ENCODE data around the gene MARCHF2. TPM values are rescaled to one million over a fixed set of nuclear protein-coding genes. Genes with fewer than 3 reads are reported as not detected.

MARCHF2 gene
- polyA plus RNA-seq, 1 donor from 2014 or later, result 67.9 TPM

DNA sequence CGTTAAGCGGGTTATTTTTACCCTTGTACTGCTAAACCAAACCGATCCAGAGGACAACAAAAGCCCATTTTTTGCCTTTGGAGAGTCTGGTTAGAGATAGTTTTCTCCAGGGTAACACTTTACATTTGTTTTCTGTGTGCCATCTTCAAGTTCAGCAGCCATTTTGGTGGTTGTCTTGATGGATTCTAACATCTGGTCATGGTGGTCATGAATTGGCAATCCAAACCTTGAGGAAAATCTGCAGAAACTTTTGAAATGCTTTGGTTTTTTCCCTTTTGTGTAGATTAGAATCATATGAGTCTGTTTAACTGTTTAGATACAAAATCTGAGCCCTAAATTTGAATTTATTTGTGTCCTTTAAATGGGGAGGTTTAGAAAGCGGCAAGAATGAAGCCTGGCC lies 48.3 kb downstream of the MARCHF2 start:
- peaks cover 7% of the 10 kb centered on the region for H3K36me3 ChIP-seq (ENCODE audit: insufficient read depth, low read length)
- H3K9me3 ChIP-seq (ENCODE audit: low read length), result no peaks in the 10 kb centered on the region
- no peaks in the 10 kb centered on the region for H3K9me2 ChIP-seq (ENCODE audit: insufficient read depth, low read length)
- no peak overlapping the region for H3K4me2 ChIP-seq (ENCODE audit: low read length)
- TF ChIP-seq, protein P1, sequence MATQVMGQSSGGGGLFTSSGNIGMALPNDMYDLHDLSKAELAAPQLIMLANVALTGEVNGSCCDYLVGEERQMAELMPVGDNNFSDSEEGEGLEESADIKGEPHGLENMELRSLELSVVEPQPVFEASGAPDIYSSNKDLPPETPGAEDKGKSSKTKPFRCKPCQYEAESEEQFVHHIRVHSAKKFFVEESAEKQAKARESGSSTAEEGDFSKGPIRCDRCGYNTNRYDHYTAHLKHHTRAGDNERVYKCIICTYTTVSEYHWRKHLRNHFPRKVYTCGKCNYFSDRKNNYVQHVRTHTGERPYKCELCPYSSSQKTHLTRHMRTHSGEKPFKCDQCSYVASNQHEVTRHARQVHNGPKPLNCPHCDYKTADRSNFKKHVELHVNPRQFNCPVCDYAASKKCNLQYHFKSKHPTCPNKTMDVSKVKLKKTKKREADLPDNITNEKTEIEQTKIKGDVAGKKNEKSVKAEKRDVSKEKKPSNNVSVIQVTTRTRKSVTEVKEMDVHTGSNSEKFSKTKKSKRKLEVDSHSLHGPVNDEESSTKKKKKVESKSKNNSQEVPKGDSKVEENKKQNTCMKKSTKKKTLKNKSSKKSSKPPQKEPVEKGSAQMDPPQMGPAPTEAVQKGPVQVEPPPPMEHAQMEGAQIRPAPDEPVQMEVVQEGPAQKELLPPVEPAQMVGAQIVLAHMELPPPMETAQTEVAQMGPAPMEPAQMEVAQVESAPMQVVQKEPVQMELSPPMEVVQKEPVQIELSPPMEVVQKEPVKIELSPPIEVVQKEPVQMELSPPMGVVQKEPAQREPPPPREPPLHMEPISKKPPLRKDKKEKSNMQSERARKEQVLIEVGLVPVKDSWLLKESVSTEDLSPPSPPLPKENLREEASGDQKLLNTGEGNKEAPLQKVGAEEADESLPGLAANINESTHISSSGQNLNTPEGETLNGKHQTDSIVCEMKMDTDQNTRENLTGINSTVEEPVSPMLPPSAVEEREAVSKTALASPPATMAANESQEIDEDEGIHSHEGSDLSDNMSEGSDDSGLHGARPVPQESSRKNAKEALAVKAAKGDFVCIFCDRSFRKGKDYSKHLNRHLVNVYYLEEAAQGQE (IDR thresholded peaks at IDR 0.05; ENCODE audit: borderline replicate concordance), result no peak
- no peaks in the 10 kb centered on the region for H3K27me3 ChIP-seq (ENCODE audit: insufficient read depth, low read depth, low read length)
- H4K20me1 ChIP-seq (ENCODE audit: insufficient read depth), result peaks cover 51% of the 10 kb centered on the region
- H3K4me3 ChIP-seq (ENCODE audit: low read length), result no peak overlapping the region
- no peaks in the 10 kb centered on the region for H3F3A ChIP-seq (ENCODE audit: insufficient read depth, low read length, poor library complexity, severe bottlenecking)
- H3K27ac ChIP-seq (ENCODE audit: low read length), result no peak overlapping the region
- no peak overlapping the region for H3K9ac ChIP-seq (ENCODE audit: low read length)
- no peak overlapping the region for H2AFZ ChIP-seq (ENCODE audit: low read depth, low read length)
- H3K79me2 ChIP-seq (replicated peaks; ENCODE audit: insufficient read depth, low read length), result peaks cover 99% of the 10 kb centered on the region

DNA sequence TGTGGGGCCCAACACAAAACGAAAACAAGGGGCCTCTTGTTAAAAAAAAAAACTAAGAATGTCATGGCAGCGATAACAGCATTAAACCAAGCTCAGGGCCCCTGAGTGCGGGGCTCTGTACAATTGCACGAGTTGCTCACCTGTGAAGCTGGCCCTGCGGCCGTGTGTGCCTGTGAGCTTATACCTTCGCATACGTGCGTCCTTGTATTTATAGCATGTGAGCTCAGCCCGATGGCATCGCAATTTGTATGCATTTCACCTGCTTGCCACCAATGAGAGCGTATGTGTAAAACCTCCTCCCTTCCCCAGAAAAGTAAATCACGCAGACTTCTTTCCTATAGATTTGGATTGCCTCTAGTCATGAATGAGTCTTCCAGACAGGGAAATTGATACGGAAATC lies 48.8 kb downstream of the MARCHF2 start:
- H4K20me1 ChIP-seq (ENCODE audit: insufficient read depth), result peaks cover 46% of the 10 kb centered on the region
- no peak for TF ChIP-seq RAD21 (conservative IDR thresholded peaks at IDR 0.05)
- no peak for TF ChIP-seq EP300 (conservative IDR thresholded peaks at IDR 0.05; ENCODE audit: poor library complexity, severe bottlenecking)
- TF ChIP-seq, protein P2, sequence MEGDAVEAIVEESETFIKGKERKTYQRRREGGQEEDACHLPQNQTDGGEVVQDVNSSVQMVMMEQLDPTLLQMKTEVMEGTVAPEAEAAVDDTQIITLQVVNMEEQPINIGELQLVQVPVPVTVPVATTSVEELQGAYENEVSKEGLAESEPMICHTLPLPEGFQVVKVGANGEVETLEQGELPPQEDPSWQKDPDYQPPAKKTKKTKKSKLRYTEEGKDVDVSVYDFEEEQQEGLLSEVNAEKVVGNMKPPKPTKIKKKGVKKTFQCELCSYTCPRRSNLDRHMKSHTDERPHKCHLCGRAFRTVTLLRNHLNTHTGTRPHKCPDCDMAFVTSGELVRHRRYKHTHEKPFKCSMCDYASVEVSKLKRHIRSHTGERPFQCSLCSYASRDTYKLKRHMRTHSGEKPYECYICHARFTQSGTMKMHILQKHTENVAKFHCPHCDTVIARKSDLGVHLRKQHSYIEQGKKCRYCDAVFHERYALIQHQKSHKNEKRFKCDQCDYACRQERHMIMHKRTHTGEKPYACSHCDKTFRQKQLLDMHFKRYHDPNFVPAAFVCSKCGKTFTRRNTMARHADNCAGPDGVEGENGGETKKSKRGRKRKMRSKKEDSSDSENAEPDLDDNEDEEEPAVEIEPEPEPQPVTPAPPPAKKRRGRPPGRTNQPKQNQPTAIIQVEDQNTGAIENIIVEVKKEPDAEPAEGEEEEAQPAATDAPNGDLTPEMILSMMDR (IDR thresholded peaks at IDR 0.05; ENCODE audit: poor library complexity, severe bottlenecking), result no peak
- no peak for TF ChIP-seq SMC3 (conservative IDR thresholded peaks at IDR 0.05; ENCODE audit: poor library complexity)
- no peak for TF ChIP-seq MXI1 (conservative IDR thresholded peaks at IDR 0.05; ENCODE audit: poor library complexity, severe bottlenecking)
- TF ChIP-seq TAF1 (IDR thresholded peaks at IDR 0.05; ENCODE audit: low read depth), result no peak
- no peaks in the 10 kb centered on the region for H3K9me2 ChIP-seq (ENCODE audit: insufficient read depth, low read length)
- H3K9me3 ChIP-seq (ENCODE audit: low read length), result no peaks in the 10 kb centered on the region
- H3K27me3 ChIP-seq (ENCODE audit: insufficient read depth, low read depth, low read length), result no peaks in the 10 kb centered on the region
- H3K9ac ChIP-seq (ENCODE audit: low read length), result no peak overlapping the region
- no peak overlapping the region for H3K4me3 ChIP-seq (ENCODE audit: low read length)
- no peak overlapping the region for H2AFZ ChIP-seq (ENCODE audit: low read depth, low read length)
- no peak overlapping the region for H3K27ac ChIP-seq (ENCODE audit: low read length)
- H3K4me2 ChIP-seq (ENCODE audit: low read length), result no peak overlapping the region
- H3K36me3 ChIP-seq (ENCODE audit: insufficient read depth, low read length), result peaks cover 3% of the 10 kb centered on the region
- peaks cover 94% of the 10 kb centered on the region for H3K79me2 ChIP-seq (replicated peaks; ENCODE audit: insufficient read depth, low read length)
- no peaks in the 10 kb centered on the region for H3F3A ChIP-seq (ENCODE audit: insufficient read depth, low read length, poor library complexity, severe bottlenecking)

DNA sequence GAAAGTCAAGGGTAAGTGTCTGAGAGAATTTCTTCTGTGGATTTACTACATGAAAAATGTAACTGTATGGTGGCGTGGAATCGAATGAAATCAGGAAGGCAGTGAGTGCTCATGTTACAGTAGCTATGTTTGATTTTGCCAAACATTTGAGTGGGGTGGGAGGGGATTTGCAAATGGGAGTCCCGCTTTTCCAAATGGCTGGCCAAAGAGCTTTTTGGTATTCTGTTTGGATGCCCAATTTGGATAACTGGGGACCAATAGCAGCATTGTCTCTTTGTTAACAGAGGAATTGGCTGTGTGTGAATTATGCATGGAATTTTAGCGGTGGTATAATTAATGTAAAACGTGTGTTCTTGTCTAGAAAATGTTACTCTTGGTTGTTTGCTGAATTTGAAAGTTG lies 49.5 kb downstream of the MARCHF2 start:
- Histone ChIP-seq H3K9me3 (ENCODE audit: low read length) (no peaks in the 10 kb centered on the region), H3F3A (ENCODE audit: insufficient read depth, low read length, poor library complexity, severe bottlenecking) (no peaks in the 10 kb centered on the region), H3K27me3 (ENCODE audit: insufficient read depth, low read depth, low read length) (no peaks in the 10 kb centered on the region), H3K9ac (ENCODE audit: low read length) (no peak overlapping the region), H3K9me2 (ENCODE audit: insufficient read depth, low read length) (no peaks in the 10 kb centered on the region), H3K27ac (ENCODE audit: low read length) (no peak overlapping the region), H3K4me2 (ENCODE audit: low read length) (no peak overlapping the region), H3K4me3 (ENCODE audit: low read length) (no peak overlapping the region), H2AFZ (ENCODE audit: low read depth, low read length) (no peak overlapping the region), H4K20me1 (ENCODE audit: insufficient read depth) (peaks cover 40% of the 10 kb centered on the region), H3K79me2 (replicated peaks; ENCODE audit: insufficient read depth, low read length) (peaks cover 90% of the 10 kb centered on the region), H3K36me3 (ENCODE audit: insufficient read depth, low read length) (peaks cover 6% of the 10 kb centered on the region)
- TF ChIP-seq MXI1 (conservative IDR thresholded peaks at IDR 0.05; ENCODE audit: poor library complexity, severe bottlenecking), result no peak
- no peak for TF ChIP-seq POLR2AphosphoS5 (IDR thresholded peaks at IDR 0.05)
- TF ChIP-seq EP300 (conservative IDR thresholded peaks at IDR 0.05; ENCODE audit: poor library complexity, severe bottlenecking), result no peak

Measured in neural cell (in vitro differentiated cells).